Stimulated activated CD4-positive, alpha-beta T cell treated with anti-CD3 and anti-CD28 coated beads, Interleukin-1b, Interleukin-23, amount 100 ng/mL, for 1 hour (primary cell): ENCODE results near the gene TJAP1.

Experiments used
- DNase-seq, 2 donors: peaks; one replicate each; pipeline ENCODE4 v3.0.0-alpha.2; 2020; ENCODE audit warnings: low read depth in 2 of 2

The TJAP1 gene

GRCh38 chr6:43477235-43478007 is at the start of gene TJAP1:
Gene TJAP1, plus strand, starts transcription at chr6:43477570. Its CDS starts 21,432 bp downstream, at chr6:43499002.
- peak; percentile 88 to 100 for DNase-seq

- no peak for DNase-seq
Measured at GRCh38 chr6:43428112-43428570, 49.2 kb upstream of the TJAP1 start.

- no peak for DNase-seq
Measured at GRCh38 chr6:43428874-43429273, 48.5 kb upstream of the TJAP1 start.

- no peak for DNase-seq
Measured at GRCh38 chr6:43432009-43432945, 45.1 kb upstream of the TJAP1 start.

GRCh38 chr6:43433148-43433547 is 44.2 kb upstream of the TJAP1 start:
- no peak for DNase-seq

- no peak for DNase-seq
Measured at GRCh38 chr6:43434001-43434840, 43.1 kb upstream of the TJAP1 start.

GRCh38 chr6:43434943-43435342 is 42.4 kb upstream of the TJAP1 start:
- DNase-seq = no peak

GRCh38 chr6:43435682-43436437 is 41.5 kb upstream of the TJAP1 start:
- DNase-seq = no peak

- no peak for DNase-seq
Measured at GRCh38 chr6:43436577-43437282, 40.6 kb upstream of the TJAP1 start.

GRCh38 chr6:43437700-43438099 is 39.7 kb upstream of the TJAP1 start:
- DNase-seq = no peak

GRCh38 chr6:43442935-43443334 is 34.4 kb upstream of the TJAP1 start:
- DNase-seq = no peak

GRCh38 chr6:43444036-43444435 is 33.3 kb upstream of the TJAP1 start:
- DNase-seq = no peak

- no peak for DNase-seq
Measured at GRCh38 chr6:43444582-43444981, 32.8 kb upstream of the TJAP1 start.

GRCh38 chr6:43445576-43445975 is 31.8 kb upstream of the TJAP1 start:
- no peak for DNase-seq

- DNase-seq = no peak
Measured at GRCh38 chr6:43447604-43448003, 29.8 kb upstream of the TJAP1 start.

- no peak for DNase-seq
Measured at GRCh38 chr6:43448916-43449315, 28.5 kb upstream of the TJAP1 start.

- no peak for DNase-seq
Measured at GRCh38 chr6:43450699-43451131, 26.7 kb upstream of the TJAP1 start.

GRCh38 chr6:43451348-43451747 is 26.0 kb upstream of the TJAP1 start:
- DNase-seq = no peak

- no peak for DNase-seq
Measured at GRCh38 chr6:43451939-43452338, 25.4 kb upstream of the TJAP1 start.

- no peak for DNase-seq
Measured at GRCh38 chr6:43452896-43453295, 24.5 kb upstream of the TJAP1 start.
